HT-29 (cell line): Measurements from ENCODE around the gene PIGX. TPM values are rescaled to one million over a fixed set of nuclear protein-coding genes. Genes with fewer than 3 reads are reported as not detected.

Source experiments
- DNase-seq: peaks from one replicate; pipeline ENCODE4 v3.0.0-alpha.2; 2015; ENCODE audit warnings: low spot score
- total RNA-seq: library from RNA; depleted of rRNA; stranded (reverse); fragments of >200 nt; shearing (Covaris generic); gene quantifications from 2 replicates; pipeline ENCODE4 v1.2.3, GENCODE V29; 2014; rRNA removed

Gene PIGX
- 16.7 and 19.7 TPM in 2 replicates for total RNA-seq

- DNase-seq, result peak; percentile 85
Observed at GRCh38 chr3:196711838-196712513, at the start of gene PIGX, which contains the start of gene CEP19. Gene PIGX (plus strand): TSS chr3:196712377. Gene CEP19 (minus strand): TSS chr3:196712250. CDS start chr3:196708657, 3,593 bp downstream.

- no peak for DNase-seq
Observed at GRCh38 chr3:196662711-196663571, 49.2 kb upstream of the PIGX start.

GRCh38 chr3:196666001-196666867 lies 45.9 kb upstream of the PIGX start:
- DNase-seq, result peak; percentile 48

DNA sequence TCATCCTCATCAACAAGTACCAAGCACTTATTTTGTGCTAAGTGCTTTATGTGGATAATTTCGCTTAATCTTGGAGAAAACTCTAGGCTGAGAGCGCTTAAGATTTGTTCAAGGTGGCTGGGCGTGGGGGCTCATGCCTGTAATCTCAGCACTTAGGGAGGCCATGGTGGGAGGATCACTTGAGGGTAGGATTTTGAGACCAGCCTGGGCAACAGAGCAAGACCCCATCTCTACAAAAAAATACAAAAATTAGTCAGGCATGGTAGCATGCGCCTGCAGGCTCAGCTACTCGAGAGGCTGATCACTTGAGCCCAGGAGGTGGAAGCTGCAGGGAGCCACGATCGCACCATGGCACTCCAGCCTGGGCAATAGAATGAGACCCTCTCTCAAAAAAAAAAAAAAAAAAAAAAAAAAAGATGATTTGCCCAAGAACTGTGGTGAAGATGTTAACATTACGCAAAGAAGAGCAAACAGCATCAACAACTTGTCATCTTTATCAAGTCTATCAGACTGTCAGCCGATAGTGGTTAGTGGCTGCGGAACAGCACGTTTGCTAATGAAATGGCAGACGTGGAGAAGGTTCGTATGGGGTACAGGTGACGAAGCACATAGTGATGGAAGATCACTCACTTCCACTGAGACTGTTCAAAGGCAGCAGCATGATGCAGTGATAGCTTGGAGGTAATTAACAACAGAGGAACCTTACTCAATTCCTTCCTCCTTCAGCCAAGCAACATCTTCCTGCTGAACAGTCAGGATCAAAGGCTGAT lies 44.9 kb upstream of the PIGX start:
- no peak for DNase-seq

DNA sequence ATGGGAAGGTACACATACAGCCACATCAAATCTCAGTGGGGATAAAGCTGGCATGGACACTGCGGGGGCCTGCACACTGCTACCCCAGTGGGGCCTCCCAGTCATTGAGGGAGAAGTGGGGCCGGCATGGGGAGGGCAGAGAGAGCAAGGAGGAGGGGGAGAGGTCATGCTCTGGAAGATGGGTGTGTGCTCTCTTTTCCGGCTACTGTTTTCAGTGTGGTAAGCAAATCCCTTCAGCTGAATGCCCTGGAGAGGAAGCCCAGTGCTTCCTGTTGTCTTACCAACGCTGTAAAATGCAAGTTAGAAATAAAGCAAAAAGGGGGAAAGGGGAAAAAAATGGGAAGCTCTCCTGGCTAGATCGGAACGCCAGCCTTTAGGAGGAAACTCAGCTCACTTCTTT lies 41.8 kb upstream of the PIGX start:
- DNase-seq, result no peak

- no peak for DNase-seq
Observed at GRCh38 chr3:196673632-196674031, 38.5 kb upstream of the PIGX start.

GRCh38 chr3:196677353-196677752 lies 34.8 kb upstream of the PIGX start:
- DNase-seq, result no peak

GRCh38 chr3:196677931-196678330 lies 34.2 kb upstream of the PIGX start:
- no peak for DNase-seq

DNA sequence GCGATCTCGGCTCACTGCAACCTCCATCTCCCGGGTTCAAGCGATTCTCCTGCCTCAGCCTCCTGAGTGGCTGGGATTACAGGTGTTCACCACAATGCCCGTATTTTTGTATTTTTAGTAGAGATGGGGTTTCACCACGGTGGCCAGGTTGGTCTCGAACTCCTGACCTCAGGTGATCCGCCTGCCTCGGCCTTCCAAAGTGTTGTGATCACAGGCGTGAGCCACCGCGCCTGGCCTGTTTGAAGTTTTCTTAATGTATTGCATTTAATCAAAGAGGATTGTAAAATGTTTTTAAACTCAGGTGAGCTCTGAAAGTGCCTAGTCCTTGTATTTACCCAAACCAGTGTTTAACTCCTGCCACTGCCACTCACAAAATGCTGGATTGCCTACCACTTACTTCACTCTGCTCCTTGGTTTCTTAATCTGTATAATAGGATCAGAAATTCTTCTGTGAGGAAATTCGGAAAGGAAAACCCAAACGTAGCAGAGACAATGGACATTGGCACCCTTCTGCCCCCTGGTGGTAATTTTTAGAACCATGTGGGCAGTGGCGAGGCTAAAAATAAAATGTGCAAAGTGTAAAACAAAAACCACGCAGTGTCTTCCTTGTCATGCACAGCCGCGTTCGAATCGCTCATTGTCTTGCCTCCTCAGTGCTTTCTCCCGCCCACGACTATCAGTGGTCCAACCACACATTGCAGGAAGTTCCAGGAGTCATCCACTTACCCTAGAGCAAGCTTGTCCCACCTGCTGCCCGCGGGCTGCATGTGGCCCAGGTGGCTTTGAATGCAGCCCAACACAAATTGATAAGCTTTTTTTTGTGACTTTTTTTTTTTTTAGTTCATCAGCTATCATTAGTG lies 27.4 kb upstream of the PIGX start:
- peak; percentile 82 for DNase-seq

DNA sequence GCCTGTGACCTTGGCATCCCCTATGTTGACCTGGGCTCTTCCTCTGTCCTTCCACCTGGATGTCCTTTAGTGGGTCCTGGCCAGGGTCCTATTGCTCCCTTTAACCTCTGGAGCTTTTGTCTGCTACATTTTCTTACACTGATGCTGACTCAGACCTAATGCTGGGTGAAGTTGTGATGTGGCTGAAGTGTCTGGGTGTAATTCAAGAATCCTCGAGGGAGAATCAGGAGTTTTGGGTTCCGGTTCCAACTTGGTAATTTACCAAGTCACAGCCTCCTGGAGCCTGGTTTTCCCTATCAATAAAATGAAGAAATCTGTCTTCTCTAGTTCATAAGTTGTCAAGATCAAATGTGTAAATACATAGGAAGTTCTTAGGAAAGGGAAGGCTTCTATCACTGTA lies 25.7 kb upstream of the PIGX start:
- no peak for DNase-seq

DNA sequence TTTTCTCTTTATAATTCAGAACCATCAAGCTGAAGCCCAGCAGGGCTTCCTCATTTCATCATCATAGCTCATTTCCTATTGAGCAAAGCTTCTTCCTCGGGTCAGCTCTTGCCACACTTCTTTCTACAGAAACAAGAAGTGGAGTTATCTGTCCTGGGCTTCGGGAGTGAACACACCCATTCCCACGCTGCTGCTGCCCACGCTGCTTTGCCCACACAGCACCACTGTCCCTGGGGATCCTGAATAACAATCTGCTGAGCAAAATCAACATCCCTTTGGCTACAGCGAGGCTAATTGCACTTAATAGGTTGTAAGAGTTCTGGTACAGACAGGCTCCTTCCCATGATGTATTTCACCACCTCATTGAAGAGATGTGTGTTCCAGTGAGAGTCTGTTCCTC lies 23.8 kb upstream of the PIGX start:
- no peak for DNase-seq

- DNase-seq, result no peak
Observed at GRCh38 chr3:196689941-196690660, 22.1 kb upstream of the PIGX start.

GRCh38 chr3:196691386-196691785 lies 20.8 kb upstream of the PIGX start:
- DNase-seq, result no peak

DNA sequence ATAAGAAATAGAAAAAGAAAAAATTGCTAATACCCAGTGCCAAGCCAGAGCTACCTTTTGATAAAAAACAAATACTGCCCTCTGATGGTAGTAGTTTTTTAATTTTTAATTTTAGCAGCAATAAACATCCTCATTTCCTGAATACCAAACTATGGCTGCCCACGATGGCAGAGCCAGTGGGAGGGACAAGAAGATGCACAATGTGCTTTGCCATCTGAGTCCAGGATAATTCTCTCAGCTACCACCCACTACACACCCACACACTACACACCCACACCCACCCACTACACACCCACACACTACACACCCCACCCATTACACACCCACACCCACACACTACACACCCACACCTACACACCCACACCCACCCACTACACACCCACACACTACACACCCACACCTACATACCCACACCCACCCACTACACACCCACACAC lies 18.0 kb upstream of the PIGX start:
- no peak for DNase-seq

DNA sequence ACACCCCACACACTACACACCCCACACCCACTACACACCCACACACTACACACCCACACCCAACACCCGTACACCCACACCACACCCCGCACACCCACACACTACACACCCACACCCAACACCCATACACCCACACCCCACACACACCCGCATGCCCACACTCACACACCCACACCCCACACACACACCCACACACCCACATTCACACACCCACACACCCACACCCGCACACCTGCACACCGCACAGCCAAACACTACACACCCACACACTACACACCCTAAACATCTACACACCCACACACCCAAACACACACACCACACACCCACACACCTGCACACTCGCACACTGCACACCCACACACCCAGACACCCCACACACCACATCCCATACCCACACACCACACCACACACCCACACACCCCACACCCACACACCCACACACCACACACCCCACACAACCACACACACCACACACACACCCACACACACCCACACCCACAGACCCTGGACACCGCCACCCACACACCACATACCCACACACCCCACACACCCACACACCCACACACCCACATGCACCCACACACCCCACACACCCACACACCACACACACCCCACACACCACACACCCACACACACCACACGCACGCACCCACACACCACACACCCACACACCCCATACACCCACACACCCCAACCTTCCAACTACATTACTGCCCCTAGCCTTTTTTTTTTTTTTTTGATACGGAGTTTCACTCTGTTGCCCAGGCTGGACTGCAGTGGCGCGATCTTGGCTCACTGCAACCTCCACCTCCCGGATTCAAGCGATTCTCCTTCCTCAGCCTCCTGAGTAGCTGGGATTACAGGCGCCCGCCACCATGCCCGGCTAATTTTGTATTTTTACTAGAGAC lies 17.0 kb upstream of the PIGX start:
- DNase-seq, result no peak

GRCh38 chr3:196695849-196696226 lies 16.3 kb upstream of the PIGX start:
- no peak for DNase-seq

DNA sequence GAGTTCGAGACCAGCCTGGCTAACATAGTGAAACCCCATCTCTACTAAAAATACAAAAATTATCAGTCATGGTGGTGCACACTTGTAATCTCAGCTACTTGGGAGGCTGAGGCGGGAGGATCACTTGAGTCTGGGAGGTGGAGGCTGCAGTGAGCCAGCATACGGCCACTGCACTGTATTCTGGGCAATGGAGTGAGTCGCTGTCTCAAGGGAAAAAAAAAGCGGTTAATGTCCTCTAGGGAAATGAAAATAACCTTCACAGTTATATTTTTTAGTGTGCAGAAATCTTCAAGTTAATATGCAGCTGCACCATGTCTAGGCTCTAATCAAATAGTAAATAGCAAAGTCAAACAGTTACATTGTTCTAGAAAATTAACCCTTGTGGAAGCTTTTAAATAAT lies 14.9 kb upstream of the PIGX start:
- DNase-seq, result no peak

GRCh38 chr3:196699749-196700148 lies 12.4 kb upstream of the PIGX start:
- DNase-seq, result no peak
